ENCODE data around the gene BMP6. TPM values are rescaled to one million over a fixed set of nuclear protein-coding genes. Genes with fewer than 3 reads are reported as not detected.

BMP6 gene
- polyA plus RNA-seq, 1 donor from 2014 or later = 2.4 TPM

DNA sequence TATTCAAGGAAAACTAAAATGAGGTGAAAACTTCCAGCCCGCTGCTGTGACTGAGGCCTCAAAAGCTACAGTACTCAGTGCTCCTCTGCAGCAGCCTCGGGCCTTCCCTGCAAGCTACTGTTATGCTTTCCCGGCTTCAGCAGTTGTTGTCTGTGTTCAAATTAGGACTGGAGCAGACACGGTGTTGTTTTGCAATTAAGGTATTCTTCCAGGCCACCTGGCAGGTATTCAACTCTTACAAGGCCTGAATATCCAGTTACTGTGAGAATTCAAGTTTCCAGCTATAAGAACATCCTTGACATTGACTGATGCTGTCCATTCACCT lies 174.0 kb downstream of the BMP6 start:
- Histone ChIP-seq H4K20me1 (ENCODE audit: insufficient read depth) (no peaks in the 10 kb centered on the region), H3K4me2 (ENCODE audit: low read length) (no peak overlapping the region), H3K9ac (ENCODE audit: low read length) (no peak overlapping the region), H3K27me3 (ENCODE audit: insufficient read depth, low read depth, low read length) (no peaks in the 10 kb centered on the region), H3K9me3 (ENCODE audit: low read length) (no peaks in the 10 kb centered on the region), H3F3A (ENCODE audit: insufficient read depth, low read length, poor library complexity, severe bottlenecking) (no peaks in the 10 kb centered on the region), H3K36me3 (ENCODE audit: insufficient read depth, low read length) (peaks cover 6% of the 10 kb centered on the region), H3K4me3 (ENCODE audit: low read length) (no peak overlapping the region), H2AFZ (ENCODE audit: low read depth, low read length) (no peak overlapping the region), H3K79me2 (replicated peaks; ENCODE audit: insufficient read depth, low read length) (no peaks in the 10 kb centered on the region), H3K9me2 (ENCODE audit: insufficient read depth, low read length) (no peaks in the 10 kb centered on the region), H3K27ac (ENCODE audit: low read length) (no peak overlapping the region)
- TF ChIP-seq EZH2 (IDR thresholded peaks at IDR 0.05; ENCODE audit: borderline replicate concordance, insufficient read depth, low read length, poor library complexity, severe bottlenecking) (no peak), POLR2AphosphoS5 (IDR thresholded peaks at IDR 0.05) (no peak), SMC3 (conservative IDR thresholded peaks at IDR 0.05; ENCODE audit: poor library complexity) (no peak), EP300 (conservative IDR thresholded peaks at IDR 0.05; ENCODE audit: poor library complexity, severe bottlenecking) (no peak), RAD21 (conservative IDR thresholded peaks at IDR 0.05) (no peak), TAF1 (IDR thresholded peaks at IDR 0.05; ENCODE audit: low read depth) (no peak), MXI1 (conservative IDR thresholded peaks at IDR 0.05; ENCODE audit: poor library complexity, severe bottlenecking) (no peak), CTCF (IDR thresholded peaks at IDR 0.05; ENCODE audit: poor library complexity, severe bottlenecking) (no peak)
- TF ChIP-seq, protein P1, sequence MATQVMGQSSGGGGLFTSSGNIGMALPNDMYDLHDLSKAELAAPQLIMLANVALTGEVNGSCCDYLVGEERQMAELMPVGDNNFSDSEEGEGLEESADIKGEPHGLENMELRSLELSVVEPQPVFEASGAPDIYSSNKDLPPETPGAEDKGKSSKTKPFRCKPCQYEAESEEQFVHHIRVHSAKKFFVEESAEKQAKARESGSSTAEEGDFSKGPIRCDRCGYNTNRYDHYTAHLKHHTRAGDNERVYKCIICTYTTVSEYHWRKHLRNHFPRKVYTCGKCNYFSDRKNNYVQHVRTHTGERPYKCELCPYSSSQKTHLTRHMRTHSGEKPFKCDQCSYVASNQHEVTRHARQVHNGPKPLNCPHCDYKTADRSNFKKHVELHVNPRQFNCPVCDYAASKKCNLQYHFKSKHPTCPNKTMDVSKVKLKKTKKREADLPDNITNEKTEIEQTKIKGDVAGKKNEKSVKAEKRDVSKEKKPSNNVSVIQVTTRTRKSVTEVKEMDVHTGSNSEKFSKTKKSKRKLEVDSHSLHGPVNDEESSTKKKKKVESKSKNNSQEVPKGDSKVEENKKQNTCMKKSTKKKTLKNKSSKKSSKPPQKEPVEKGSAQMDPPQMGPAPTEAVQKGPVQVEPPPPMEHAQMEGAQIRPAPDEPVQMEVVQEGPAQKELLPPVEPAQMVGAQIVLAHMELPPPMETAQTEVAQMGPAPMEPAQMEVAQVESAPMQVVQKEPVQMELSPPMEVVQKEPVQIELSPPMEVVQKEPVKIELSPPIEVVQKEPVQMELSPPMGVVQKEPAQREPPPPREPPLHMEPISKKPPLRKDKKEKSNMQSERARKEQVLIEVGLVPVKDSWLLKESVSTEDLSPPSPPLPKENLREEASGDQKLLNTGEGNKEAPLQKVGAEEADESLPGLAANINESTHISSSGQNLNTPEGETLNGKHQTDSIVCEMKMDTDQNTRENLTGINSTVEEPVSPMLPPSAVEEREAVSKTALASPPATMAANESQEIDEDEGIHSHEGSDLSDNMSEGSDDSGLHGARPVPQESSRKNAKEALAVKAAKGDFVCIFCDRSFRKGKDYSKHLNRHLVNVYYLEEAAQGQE (IDR thresholded peaks at IDR 0.05; ENCODE audit: borderline replicate concordance) = no peak

GRCh38 chr6:7900621-7901020 lies 174.7 kb downstream of the BMP6 start:
- Histone ChIP-seq H3F3A (ENCODE audit: insufficient read depth, low read length, poor library complexity, severe bottlenecking) (no peaks in the 10 kb centered on the region), H3K4me3 (ENCODE audit: low read length) (no peak overlapping the region), H3K27ac (ENCODE audit: low read length) (no peak overlapping the region), H2AFZ (ENCODE audit: low read depth, low read length) (no peak overlapping the region), H3K9ac (ENCODE audit: low read length) (no peak overlapping the region), H4K20me1 (ENCODE audit: insufficient read depth) (no peaks in the 10 kb centered on the region), H3K27me3 (ENCODE audit: insufficient read depth, low read depth, low read length) (no peaks in the 10 kb centered on the region), H3K79me2 (replicated peaks; ENCODE audit: insufficient read depth, low read length) (no peaks in the 10 kb centered on the region), H3K4me2 (ENCODE audit: low read length) (no peak overlapping the region), H3K36me3 (ENCODE audit: insufficient read depth, low read length) (peaks cover 6% of the 10 kb centered on the region), H3K9me3 (ENCODE audit: low read length) (no peaks in the 10 kb centered on the region), H3K9me2 (ENCODE audit: insufficient read depth, low read length) (no peaks in the 10 kb centered on the region)
- TF ChIP-seq MXI1 (conservative IDR thresholded peaks at IDR 0.05; ENCODE audit: poor library complexity, severe bottlenecking) (no peak), RAD21 (conservative IDR thresholded peaks at IDR 0.05) (no peak), EZH2 (IDR thresholded peaks at IDR 0.05; ENCODE audit: borderline replicate concordance, insufficient read depth, low read length, poor library complexity, severe bottlenecking) (no peak), TAF1 (IDR thresholded peaks at IDR 0.05; ENCODE audit: low read depth) (no peak), POLR2AphosphoS5 (IDR thresholded peaks at IDR 0.05) (no peak), EP300 (conservative IDR thresholded peaks at IDR 0.05; ENCODE audit: poor library complexity, severe bottlenecking) (no peak), CTCF (IDR thresholded peaks at IDR 0.05; ENCODE audit: poor library complexity, severe bottlenecking) (no peak), SMC3 (conservative IDR thresholded peaks at IDR 0.05; ENCODE audit: poor library complexity) (no peak)
- TF ChIP-seq, protein P1 (IDR thresholded peaks at IDR 0.05; ENCODE audit: borderline replicate concordance) = no peak

All from neural cell (in vitro differentiated cells).